AG09309 (cell line): ENCODE measurements around the gene IFI27L2.

Experiments
- DNase-seq: peaks from one replicate; pipeline ENCODE4 v3.0.0-alpha.2; 2010; ENCODE audit warnings: low read depth
- H3K4me3 ChIP-seq: 2 replicates; pipeline ENCODE4 v1.5.1; 2011; ENCODE audit warnings: mild to moderate bottlenecking, low read depth, low read length, moderate library complexity; ENCODE audit not compliant: control insufficient read depth
- TF ChIP-seq, protein P1 (sequence below): IDR thresholded peaks from 2 replicates; pipeline ENCODE4 v1.5.1; 2011; ENCODE audit warnings: mild to moderate bottlenecking, low read depth, low read length, inconsistent platforms; ENCODE audit not compliant: insufficient read depth, control insufficient read depth; ENCODE audit errors: missing control alignments

Gene IFI27L2

DNA sequence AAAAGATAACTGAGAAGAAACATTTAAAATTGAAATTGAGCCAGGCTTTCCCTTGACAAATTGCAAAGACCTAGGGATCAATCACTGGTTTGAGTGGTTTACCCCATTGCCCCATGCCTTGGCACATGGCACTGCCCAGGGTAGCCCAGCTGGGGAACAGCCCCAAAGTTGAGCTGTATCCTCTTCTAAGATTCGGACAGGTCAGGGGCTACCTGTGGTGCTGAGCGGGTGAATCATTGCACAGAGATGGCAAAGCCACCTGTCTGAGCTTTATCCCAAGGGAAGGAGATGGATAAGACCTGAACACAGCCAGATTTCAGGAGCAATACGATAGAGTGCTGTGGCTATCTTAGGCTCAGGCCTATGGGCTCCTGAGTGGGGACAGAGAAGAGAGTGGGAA lies 7.0 kb downstream of the IFI27L2 start:
- TF ChIP-seq, protein P1, sequence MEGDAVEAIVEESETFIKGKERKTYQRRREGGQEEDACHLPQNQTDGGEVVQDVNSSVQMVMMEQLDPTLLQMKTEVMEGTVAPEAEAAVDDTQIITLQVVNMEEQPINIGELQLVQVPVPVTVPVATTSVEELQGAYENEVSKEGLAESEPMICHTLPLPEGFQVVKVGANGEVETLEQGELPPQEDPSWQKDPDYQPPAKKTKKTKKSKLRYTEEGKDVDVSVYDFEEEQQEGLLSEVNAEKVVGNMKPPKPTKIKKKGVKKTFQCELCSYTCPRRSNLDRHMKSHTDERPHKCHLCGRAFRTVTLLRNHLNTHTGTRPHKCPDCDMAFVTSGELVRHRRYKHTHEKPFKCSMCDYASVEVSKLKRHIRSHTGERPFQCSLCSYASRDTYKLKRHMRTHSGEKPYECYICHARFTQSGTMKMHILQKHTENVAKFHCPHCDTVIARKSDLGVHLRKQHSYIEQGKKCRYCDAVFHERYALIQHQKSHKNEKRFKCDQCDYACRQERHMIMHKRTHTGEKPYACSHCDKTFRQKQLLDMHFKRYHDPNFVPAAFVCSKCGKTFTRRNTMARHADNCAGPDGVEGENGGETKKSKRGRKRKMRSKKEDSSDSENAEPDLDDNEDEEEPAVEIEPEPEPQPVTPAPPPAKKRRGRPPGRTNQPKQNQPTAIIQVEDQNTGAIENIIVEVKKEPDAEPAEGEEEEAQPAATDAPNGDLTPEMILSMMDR: no peak
- DNase-seq: no peak
- no peak overlapping the region for H3K4me3 ChIP-seq

- DNase-seq: no peak
- no peak overlapping the region for H3K4me3 ChIP-seq
- TF ChIP-seq, protein P1: no peak
These were observed 7.9 kb downstream of the IFI27L2 start for GRCh38 chr14:94121485-94121884.

DNA sequence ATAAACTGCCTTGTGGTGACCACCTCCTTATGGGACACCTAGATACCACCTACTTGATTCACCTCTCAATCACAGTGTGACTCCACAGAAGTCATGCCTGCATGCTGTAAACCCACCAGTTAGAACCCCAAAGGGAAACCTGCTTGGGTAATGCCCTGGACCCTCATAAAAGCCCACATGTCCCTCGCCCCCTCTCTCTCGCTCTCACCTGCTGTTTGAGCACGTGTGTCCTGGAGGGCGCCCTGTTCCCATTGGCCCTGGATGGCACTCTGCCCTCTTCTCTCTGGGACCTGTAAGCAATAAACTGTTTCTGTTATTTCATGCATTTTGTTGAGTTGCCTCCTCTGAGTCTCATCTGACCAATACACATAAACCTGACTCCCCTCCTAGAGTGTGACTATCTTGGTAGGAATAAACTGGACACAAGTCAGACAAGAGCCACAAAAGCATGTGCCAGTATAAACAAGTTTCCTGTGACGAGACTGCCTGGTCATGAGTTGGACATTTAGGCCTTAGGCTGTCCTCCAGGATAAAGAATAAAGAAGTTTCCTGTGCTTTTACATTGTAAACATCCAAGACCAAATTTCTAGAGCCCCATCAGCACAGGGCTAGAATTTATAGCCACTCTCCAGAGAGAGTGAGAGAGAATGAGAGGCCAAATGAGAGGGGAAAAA lies 8.6 kb downstream of the IFI27L2 start:
- no peak overlapping the region for H3K4me3 ChIP-seq
- TF ChIP-seq, protein P1: no peak
- DNase-seq: peak; percentile 40

GRCh38 chr14:94119071-94119470 lies 10.3 kb downstream of the IFI27L2 start:
- no peak for DNase-seq
- TF ChIP-seq, protein P1: no peak
- H3K4me3 ChIP-seq: no peak overlapping the region

DNA sequence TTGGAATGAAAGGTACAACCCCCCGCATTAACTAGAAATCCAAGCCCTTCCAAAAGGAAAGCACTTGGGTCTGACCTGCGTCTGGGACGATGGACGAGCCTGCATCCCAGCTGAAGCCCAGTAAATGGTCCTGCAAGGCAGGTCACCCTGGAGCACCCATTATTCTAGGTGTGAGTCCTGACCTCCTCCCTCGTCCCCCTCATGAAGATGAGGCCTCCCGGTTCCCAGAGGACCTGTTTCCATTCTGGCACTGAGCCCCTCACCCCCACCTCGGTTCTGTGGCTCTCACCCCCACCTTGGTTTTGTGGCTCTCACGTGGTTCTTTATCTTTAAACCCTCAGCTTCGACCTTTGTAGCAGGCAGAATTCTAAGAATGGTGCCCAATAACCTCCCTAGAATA lies 11.5 kb downstream of the IFI27L2 start:
- TF ChIP-seq, protein P1: no peak
- no peak for DNase-seq
- H3K4me3 ChIP-seq: no peak overlapping the region

DNA sequence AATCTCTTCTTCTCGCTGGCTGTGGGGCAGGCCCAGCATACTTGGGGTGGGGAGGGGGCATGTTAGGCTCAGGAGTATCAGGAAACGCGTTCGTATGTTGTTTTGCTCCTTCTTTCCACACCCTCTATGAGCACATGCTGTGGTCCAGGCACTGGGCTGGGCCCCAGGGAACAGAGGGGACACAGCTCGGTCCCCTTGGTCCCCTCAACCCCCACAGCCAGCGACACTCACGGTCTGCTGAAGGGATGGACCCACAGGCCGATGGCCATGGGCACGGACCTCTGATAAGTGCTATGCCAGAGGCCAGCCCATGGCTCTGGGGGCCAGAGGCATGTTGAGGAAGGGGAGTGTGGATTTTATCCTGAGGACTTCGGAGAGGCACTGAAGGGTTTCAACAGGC lies 12.7 kb downstream of the IFI27L2 start:
- TF ChIP-seq, protein P1: no peak
- DNase-seq: no peak

More for the DNA sequence above, 12.7 kb downstream of the IFI27L2 start:
- H3K4me3 ChIP-seq: no peak overlapping the region
